ENCODE results near the gene MSRB3. TPM values are rescaled to one million over a fixed set of nuclear protein-coding genes. Genes with fewer than 3 reads are reported as not detected.
A peak's percentile ranks its signal among the peaks of the same experiment; 100 is the strongest.

Gene MSRB3
- total and polyA plus RNA-seq, 2 experiments from 2014 or later, result 16.9 to 19.2 TPM

DNA sequence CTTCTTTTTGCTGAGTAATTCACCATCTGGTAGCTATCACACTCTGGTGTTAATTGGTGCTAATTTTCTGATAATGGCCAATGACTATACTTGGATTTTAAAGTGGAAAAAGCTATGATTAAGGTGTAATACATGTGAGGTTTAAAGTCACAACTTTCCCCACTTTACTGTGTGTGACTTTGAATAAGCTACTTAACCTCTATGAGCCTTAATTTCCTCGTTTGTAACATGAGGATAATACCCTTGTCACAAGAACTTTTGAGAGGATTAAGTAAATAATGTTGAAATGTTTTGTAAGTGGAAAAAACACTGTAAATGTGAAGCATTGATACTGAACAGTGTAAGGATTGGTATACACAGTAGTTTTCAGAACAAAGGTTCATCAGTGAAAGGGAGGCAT is 65.3 kb downstream of the MSRB3 start:
- H3K4me3 ChIP-seq, result no peak overlapping the region
- no peak overlapping the region for H3K4me2 ChIP-seq
- no peaks in the 10 kb centered on the region for H3K79me2 ChIP-seq
- H3K9me3 ChIP-seq (ENCODE audit: low read depth), result no peaks in the 10 kb centered on the region
- no peaks in the 10 kb centered on the region for H3K27me3 ChIP-seq
- 57% methylated on average over 1 of the region's 1 CpG for whole genome bisulfite sequencing (ENCODE audit: low lambda C conversion rate, missing lambda C conversion rate)
- H2AFZ ChIP-seq, result no peak overlapping the region
- no peaks in the 10 kb centered on the region for H4K20me1 ChIP-seq (ENCODE audit: insufficient read depth, poor library complexity, severe bottlenecking)
- no peak for DNase-seq (ENCODE audit: low spot score)
- H3K27ac ChIP-seq, result no peak overlapping the region
- no peaks in the 10 kb centered on the region for H3K4me1 ChIP-seq (ENCODE audit: insufficient read depth)
- TF ChIP-seq EZH2 (IDR thresholded peaks at IDR 0.05; ENCODE audit: borderline replicate concordance) (no peak), CTCF (IDR thresholded peaks at IDR 0.05; ENCODE audit: poor library complexity) (no peak), EZH2phosphoT487 (IDR thresholded peaks at IDR 0.05; ENCODE audit: low read depth, severe bottlenecking, unreplicated experiment) (no peak)
- H3K36me3 ChIP-seq (replicated peaks; ENCODE audit: insufficient read depth, low read depth), result no peaks in the 10 kb centered on the region
- no peaks in the 10 kb centered on the region for H3K9me2 ChIP-seq (replicated peaks; ENCODE audit: insufficient read depth)

- Histone ChIP-seq H3K9me3 (ENCODE audit: low read depth) (no peaks in the 10 kb centered on the region), H3K27me3 (no peaks in the 10 kb centered on the region), H3K9me2 (replicated peaks; ENCODE audit: insufficient read depth) (no peaks in the 10 kb centered on the region), H3K4me3 (no peak overlapping the region), H2AFZ (no peak overlapping the region), H3K36me3 (replicated peaks; ENCODE audit: insufficient read depth, low read depth) (no peaks in the 10 kb centered on the region), H4K20me1 (ENCODE audit: insufficient read depth, poor library complexity, severe bottlenecking) (no peaks in the 10 kb centered on the region), H3K79me2 (no peaks in the 10 kb centered on the region), H3K4me1 (ENCODE audit: insufficient read depth) (no peaks in the 10 kb centered on the region), H3K27ac (no peak overlapping the region), H3K4me2 (no peak overlapping the region)
- 48% methylated on average over 3 of the region's 3 CpGs for WGBS (ENCODE audit: low lambda C conversion rate, missing lambda C conversion rate)
- no peak for TF ChIP-seq EZH2 (IDR thresholded peaks at IDR 0.05; ENCODE audit: borderline replicate concordance)
- no peak for TF ChIP-seq EZH2phosphoT487 (IDR thresholded peaks at IDR 0.05; ENCODE audit: low read depth, severe bottlenecking, unreplicated experiment)
- no peak for TF ChIP-seq CTCF (IDR thresholded peaks at IDR 0.05; ENCODE audit: poor library complexity)
- peak; percentile 12 for DNase-seq (ENCODE audit: low spot score)
Measured at GRCh38 chr12:65355461-65355860, 77.0 kb downstream of the MSRB3 start.

DNA sequence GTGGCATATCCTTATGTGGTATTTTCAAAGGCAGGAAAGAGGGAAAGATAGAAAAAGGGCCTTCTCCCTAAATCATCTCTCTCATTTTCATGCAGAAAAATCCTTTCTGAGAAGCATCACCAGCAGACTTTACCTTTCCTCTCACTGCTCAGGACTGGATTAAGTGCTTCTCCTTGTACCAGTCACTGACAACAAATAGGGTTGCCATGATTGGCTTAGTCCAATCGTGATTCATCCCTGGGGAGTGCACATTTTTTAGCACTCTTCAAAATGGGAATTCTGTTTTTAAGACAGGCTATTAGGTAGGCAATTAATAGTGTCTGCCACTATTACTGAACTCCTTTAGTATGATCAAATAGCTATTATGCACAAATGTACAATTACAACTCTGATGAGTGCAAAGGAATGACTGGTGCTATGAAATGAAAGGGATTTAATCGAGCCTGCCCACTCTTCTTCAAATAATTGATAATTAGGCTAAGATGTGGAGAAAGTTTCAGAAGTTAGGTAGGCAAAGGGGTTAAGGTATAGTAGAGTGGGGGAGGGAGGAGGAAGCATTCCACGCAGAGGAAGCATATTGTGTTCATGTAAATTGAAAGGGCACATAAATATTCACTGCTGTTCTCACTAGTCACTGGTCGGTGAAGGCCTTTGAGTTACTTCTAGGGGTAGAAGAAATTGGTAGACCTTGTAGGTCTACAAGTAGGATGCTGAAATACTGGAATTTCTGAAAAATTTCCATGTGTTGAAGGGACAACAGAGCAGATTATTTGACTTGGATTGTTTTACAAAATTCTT is 84.0 kb downstream of the MSRB3 start:
- no peak overlapping the region for H2AFZ ChIP-seq
- no peak for TF ChIP-seq CTCF (IDR thresholded peaks at IDR 0.05; ENCODE audit: poor library complexity)
- TF ChIP-seq EZH2phosphoT487 (IDR thresholded peaks at IDR 0.05; ENCODE audit: low read depth, severe bottlenecking, unreplicated experiment), result no peak
- TF ChIP-seq EZH2 (IDR thresholded peaks at IDR 0.05; ENCODE audit: borderline replicate concordance), result no peak
- H3K9me3 ChIP-seq (ENCODE audit: low read depth), result no peaks in the 10 kb centered on the region
- no peaks in the 10 kb centered on the region for H3K4me1 ChIP-seq (ENCODE audit: insufficient read depth)
- no peak overlapping the region for H3K4me2 ChIP-seq
- no peaks in the 10 kb centered on the region for H3K9me2 ChIP-seq (replicated peaks; ENCODE audit: insufficient read depth)
- no peaks in the 10 kb centered on the region for H3K36me3 ChIP-seq (replicated peaks; ENCODE audit: insufficient read depth, low read depth)
- WGBS (ENCODE audit: low lambda C conversion rate, missing lambda C conversion rate), result 64% methylated on average over 4 of the region's 4 CpGs
- H3K27ac ChIP-seq, result no peak overlapping the region
- no peak overlapping the region for H3K4me3 ChIP-seq
- H3K79me2 ChIP-seq, result no peaks in the 10 kb centered on the region
- H3K27me3 ChIP-seq, result no peaks in the 10 kb centered on the region
- DNase-seq (ENCODE audit: low spot score), result no peak
- H4K20me1 ChIP-seq (ENCODE audit: insufficient read depth, poor library complexity, severe bottlenecking), result no peaks in the 10 kb centered on the region

Measured in hepatocyte (in vitro differentiated cells).